ENCODE measurements around the gene EPHB4.
"Not testable (repeated sequence)": the region's sequence is repeated elsewhere in the genome, so short reads cannot be mapped to it uniquely, and the experiment has no call there.

The EPHB4 gene

DNA sequence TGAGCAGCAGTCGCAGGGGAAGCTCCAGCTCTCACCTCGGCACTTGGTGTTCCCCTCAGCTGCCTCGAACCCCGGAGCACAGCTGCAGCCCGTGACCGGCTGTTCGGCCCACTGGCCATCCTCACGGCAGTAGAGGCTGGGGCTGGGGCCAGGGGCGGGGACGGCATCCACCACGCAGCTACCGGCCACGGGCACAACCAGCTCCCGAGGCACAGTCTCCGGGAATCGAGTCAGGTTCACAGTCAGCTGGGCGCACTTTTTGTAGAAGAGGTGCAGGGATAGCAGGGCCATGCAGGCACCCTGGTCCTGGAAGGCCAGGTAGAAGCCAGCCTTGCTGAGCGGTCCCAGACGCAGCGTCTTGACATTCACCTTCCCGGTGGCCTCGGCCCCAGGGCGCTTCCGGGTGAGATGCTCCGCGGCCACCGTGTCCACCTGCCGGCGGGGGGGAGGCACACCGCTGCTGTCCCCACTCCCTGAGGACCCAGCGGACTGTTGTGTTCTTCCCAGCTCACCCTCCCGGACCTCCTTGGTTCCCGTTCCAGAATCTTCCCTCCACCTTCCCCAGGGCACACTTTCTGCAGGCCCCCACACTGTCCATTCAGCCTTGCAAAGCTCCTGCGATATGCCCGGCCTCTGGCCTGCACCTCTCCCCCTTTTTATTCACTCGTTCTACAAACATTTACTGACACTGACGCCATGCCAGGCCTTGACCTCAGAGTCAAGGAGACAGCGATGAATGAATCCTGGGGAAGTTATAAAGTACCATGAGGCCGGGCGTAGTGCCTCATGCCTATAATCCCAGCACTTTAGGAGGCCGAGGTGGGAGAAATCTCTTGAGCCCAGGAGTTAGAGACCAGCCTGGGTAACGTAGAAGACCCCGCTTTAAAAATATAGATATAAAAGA lies 4.8 kb downstream of the EPHB4 start:
- DNase-seq (ENCODE audit: low read depth in 2 of 2), result no peak

GRCh38 chr7:100819586-100819985 lies 7.7 kb downstream of the EPHB4 start:
- DNase-seq (ENCODE audit: low read depth in 2 of 2), result no peak

GRCh38 chr7:100818825-100819224 lies 8.5 kb downstream of the EPHB4 start:
- no peak for DNase-seq (ENCODE audit: low read depth in 2 of 2)

DNA sequence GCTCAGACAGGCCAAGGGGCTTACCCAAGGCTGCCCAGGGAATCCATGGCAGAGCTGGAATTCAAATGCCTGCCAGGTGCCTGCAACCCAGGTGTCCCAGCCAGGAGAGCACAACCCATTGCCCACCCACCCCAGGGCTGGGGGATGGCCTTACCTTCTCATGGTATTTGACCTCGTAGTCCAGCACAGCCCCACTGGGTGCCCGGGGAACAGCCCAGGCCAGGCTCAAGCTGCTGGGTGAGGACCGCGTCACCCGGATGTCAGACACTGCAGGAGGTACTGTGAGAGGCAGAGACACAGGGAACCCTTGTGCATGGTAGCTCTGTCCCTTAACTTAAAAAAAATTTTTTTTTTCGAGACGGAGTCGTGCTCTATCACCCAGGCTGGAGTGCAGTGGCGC lies 9.0 kb downstream of the EPHB4 start:
- no peak for DNase-seq (ENCODE audit: low read depth in 2 of 2)

DNA sequence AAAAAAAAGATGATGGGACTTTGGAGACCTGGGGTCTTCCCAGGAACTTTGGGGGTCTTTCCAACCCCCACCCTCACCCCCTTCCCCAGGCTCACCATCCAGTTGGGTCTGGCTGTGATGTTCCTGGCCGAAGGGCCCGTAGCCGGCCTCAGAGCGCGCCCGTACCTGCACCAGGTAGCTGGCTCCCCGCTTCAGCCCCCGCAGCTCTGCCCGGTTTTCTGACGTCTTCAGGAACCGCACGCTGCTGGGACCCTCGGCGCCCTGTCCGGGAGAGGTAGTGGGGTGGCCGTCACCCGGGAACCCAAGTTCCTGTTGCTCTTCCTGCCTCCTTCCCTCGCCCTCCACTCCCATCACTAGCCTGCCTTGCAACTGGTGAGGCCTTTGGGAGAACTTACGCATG lies 10.2 kb downstream of the EPHB4 start:
- DNase-seq (ENCODE audit: low read depth in 2 of 2), result no peak

- not testable (repeated sequence) for DNase-seq (ENCODE audit: low read depth in 2 of 2)
These were observed 10.8 kb downstream of the EPHB4 start for GRCh38 chr7:100816515-100816914.

DNA sequence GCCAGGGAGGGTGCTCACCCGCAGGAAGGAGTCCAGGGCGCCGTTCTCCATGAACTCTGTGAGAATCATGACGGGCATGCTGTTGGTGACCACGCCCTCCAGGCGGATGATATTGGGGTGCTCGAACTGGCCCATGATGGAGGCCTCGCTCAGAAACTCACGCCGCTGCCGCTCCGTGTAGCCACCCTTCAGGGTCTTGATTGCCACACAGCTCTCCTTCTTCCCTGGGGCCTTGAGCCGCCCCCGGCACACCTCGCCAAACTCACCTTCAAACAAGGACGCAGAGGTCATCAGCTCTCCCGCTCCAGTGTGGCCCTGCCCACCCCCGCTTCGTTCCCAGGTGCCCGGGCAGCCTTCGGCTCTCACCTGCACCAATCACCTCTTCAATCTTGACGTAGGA lies 14.6 kb downstream of the EPHB4 start:
- DNase-seq (ENCODE audit: low read depth in 2 of 2), result no peak

- no peak for DNase-seq (ENCODE audit: low read depth in 2 of 2)
These were observed 15.8 kb downstream of the EPHB4 start for GRCh38 chr7:100811480-100811879.

DNA sequence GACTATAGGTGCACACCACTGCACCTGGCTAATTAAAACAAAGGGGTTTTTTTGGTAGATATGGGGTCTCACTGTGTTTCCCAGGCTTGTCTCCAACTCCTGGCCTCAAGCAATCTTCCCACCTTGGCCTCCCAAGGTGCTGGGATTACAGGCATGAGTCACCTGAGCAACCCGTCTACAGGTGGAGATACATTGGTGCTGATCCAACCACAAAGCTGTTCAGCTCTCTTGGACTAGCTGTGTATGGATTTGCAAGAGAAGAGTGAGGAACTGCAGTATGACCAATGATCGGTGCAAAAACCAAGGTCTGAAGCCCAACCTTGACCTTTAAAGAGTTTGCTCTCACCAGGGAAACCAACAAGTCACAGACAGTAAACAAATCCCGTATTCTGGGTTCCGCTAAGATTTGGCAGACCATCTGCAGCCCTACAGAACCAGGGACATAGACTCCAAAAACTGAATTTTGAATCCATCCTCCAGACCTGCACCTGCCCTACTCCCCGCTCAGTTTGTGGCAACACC lies 18.9 kb downstream of the EPHB4 start:
- DNase-seq (ENCODE audit: low read depth in 2 of 2), result no peak

DNA sequence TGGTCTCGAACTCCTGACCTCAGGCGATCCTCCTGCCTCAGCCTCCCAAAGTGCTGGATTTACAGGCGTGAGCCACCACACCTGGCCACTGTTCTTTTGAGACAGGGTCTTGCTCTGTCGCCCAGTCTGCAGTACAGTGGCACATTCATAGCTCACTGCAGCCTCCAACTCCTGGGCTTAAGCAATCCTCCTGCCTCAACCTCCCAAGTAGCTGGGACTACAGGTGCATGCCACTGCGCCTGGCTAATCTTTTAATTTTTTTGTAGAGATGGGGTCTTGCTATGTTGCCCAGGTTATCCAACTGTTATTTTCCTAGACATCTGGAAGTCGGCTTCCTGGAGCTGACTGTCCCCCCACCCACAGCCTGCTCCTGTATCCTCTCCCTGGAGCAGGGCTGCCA lies 20.4 kb downstream of the EPHB4 start:
- not testable (repeated sequence) for DNase-seq (ENCODE audit: low read depth in 2 of 2)

DNA sequence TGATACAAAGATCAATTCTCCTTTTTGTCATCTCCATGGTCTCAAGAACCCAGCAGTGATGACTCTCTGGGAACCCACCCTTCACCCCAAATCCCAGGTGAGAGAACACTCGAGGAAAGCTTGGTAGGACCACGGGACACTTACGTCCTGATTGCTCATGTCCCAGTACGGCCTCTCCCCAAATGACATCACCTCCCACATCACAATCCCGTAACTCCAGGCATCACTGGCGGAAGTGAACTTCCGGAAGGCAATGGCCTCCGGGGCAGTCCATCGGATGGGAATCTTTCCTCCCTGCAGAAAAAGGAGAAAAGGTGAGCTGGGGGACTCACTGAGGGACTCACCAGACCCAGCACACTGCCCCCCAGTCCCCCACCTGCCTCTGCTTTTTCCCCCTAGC lies 21.0 kb downstream of the EPHB4 start:
- no peak for DNase-seq (ENCODE audit: low read depth in 2 of 2)

- DNase-seq (ENCODE audit: low read depth in 2 of 2), result no peak
These were observed 22.5 kb downstream of the EPHB4 start for GRCh38 chr7:100804681-100805431.

GRCh38 chr7:100803398-100804161 lies 23.7 kb downstream of the EPHB4 start:
- DNase-seq (ENCODE audit: low read depth in 2 of 2), result no peak

- DNase-seq (ENCODE audit: low read depth in 2 of 2), result no peak
These were observed 24.4 kb downstream of the EPHB4 start for GRCh38 chr7:100802951-100803350.

GRCh38 chr7:100801833-100802568 lies 25.3 kb downstream of the EPHB4 start:
- DNase-seq (ENCODE audit: low read depth in 2 of 2), result no peak

DNA sequence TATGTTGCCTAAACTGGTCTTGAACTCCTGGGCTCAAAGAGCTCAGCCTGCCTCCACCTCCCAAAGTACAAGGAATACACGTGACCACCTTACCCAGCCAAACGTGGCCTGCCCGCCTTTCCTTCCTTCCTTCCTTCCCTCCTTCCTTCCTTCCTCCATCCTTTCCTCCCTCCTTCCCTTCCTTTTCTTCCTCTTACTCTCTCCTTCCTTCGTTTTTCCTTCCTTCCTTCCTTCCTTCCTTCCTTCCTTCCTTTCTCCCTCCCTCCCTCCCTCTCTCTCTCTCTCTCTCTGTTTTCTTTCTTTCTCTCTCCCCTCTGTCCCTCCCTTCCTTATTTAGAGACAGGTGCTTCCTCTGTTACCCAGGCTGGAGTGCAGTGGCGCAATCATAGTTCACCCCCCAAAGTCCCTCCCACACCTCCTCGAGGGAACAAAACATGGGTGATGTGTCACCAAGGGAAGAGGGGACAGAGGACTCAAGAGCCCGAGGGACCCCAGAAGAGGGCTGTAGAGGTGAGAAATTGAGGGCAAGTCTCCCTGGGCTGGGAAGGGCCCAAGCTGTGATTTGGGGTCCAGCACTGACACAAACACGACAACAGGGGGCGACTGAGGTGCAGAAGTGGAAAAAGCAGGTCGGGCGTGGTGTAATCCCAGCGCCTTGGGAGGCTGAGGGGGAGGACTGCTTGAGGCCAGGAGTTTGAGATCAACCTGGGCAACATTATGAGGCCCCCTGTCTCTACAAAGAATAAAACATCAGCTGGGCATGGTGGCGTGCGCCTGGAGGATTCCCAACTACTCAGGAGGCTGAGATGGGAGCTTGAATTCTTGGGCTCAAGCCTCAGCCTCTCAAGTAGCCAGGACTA lies 28.1 kb downstream of the EPHB4 start:
- peak in 1 of 2 donors; percentile 13 for DNase-seq (ENCODE audit: low read depth in 2 of 2)

DNA sequence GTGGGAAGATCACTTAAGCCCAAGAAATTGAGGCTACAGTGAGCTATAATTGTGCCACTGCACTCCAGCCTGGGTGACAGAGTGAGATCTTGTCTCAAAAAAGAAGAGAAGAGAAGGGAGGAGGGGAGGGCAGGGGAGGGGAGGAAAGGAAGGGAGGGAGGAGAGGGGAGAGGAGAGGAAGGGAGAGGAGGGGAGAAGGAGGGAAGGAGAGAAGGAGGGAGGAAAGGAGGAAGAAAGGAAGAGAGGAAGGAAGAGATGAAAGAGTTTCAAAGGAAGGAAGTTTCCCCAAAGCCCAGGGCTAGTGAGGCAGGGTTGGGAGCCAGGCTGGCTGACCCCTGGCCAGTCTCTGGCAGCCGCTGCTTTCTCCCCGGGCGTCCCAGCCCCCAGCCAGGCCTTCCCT lies 32.6 kb downstream of the EPHB4 start:
- no peak for DNase-seq (ENCODE audit: low read depth in 2 of 2)

- DNase-seq (ENCODE audit: low read depth in 2 of 2), result no peak
These were observed 33.3 kb downstream of the EPHB4 start for GRCh38 chr7:100793806-100794660.

GRCh38 chr7:100791881-100792666 lies 35.2 kb downstream of the EPHB4 start:
- no peak for DNase-seq (ENCODE audit: low read depth in 2 of 2)

All from stimulated activated CD8-positive, alpha-beta memory T cell treated with anti-CD3 and anti-CD28 coated beads, Interleukin-7, amount 100 ng/mL, for 1 hour (primary cell).